CD4-positive, alpha-beta T cell treated with Interferon gamma for 1 hour (primary cell): ENCODE results near the gene S100B.
"Not testable (repeated sequence)": the region's sequence is repeated elsewhere in the genome, so short reads cannot be mapped to it uniquely, and the experiment has no call there.

Experiments
- DNase-seq: peaks from one replicate; pipeline ENCODE4 v3.0.0-alpha.2; 2020

S100B gene

DNA sequence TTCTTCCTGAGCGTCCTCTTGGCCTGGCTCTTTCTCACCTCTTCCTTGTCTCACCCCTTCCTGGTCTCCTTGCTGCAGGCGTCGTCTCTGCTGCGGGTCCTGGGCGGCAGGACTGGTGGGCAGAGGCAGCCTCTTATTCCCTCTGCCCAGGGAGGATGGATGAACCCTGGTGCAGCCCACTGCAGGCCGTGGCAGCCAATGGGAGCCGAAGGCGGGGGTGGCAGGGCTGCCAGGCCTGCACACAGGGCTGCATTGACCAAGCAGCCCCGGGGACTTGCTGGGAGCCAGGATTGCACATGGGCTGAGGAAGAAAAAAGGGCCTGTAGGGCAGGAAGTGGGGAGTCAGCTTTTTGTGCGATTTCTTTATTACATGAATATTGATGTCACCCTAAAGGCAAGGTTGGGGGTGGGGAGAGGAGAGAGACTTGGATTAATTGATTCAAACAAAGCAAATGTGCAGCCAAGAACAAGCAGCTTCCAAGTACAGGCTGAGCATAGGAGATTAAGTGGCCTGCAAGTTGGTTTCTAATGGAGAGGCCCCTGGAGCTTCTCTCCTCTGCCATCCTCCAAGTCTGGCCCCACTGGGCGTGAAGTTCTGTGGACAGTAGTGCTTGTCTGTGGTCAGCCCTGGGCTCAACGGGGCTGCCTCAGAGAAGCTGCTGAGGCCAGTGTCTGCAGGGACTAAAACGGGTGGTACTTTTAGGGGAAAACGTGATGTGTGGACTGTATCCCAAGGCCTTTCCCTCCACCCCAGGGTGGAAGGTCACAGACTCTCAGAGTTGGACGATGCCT, at the start of gene S100B:
Gene S100B, minus strand, starts transcription at position 108 of the 792 bp plus-strand sequence. CDS start 2,667 bp downstream, outside the sequence.
- no peak for DNase-seq

DNA sequence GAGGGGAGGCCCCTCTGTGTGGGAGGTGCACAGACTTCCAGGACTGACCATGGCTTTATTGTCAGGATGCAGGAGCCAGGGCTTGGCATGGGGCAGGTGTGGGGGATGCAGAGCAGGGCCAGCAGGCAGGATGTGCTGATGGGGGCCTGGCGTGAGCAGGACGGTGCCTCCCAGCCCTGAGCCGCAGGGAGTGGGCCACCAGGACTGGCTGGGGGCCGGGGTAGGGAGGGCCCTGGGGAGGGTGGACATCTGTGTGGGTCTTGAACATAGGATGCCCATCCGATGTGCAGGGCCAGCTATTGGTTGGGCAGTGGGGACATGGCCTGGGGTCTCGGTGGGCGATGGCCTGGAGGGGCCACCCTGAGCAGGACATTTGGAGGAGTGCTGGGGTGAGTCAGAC, 46.2 kb upstream of the S100B start:
- no peak for DNase-seq

- DNase-seq = no peak
These were observed 45.7 kb upstream of the S100B start for GRCh38 chr21:46650476-46651098.

DNA sequence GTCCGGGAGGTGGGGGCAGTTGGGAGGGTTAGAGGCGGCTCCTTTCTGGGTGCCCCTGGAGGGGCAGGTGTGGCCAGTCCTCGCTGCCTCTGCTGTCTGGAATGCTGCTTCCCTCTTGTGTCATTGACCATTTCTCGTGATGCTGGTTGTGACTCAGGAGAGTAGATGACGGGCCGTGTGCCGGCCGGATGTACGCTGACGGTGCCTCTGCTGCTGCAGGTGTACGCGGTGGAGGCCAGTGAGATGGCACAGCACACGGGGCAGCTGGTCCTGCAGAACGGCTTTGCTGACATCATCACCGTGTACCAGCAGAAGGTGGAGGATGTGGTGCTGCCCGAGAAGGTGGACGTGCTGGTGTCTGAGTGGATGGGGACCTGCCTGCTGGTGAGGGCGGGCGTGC, 44.5 kb upstream of the S100B start:
- no peak for DNase-seq

GRCh38 chr21:46648539-46648938, 43.7 kb upstream of the S100B start:
- no peak for DNase-seq

- DNase-seq = no peak
These were observed 41.8 kb upstream of the S100B start for GRCh38 chr21:46646541-46647154.

- DNase-seq = no peak
These were observed 41.0 kb upstream of the S100B start for GRCh38 chr21:46645840-46646239.

DNA sequence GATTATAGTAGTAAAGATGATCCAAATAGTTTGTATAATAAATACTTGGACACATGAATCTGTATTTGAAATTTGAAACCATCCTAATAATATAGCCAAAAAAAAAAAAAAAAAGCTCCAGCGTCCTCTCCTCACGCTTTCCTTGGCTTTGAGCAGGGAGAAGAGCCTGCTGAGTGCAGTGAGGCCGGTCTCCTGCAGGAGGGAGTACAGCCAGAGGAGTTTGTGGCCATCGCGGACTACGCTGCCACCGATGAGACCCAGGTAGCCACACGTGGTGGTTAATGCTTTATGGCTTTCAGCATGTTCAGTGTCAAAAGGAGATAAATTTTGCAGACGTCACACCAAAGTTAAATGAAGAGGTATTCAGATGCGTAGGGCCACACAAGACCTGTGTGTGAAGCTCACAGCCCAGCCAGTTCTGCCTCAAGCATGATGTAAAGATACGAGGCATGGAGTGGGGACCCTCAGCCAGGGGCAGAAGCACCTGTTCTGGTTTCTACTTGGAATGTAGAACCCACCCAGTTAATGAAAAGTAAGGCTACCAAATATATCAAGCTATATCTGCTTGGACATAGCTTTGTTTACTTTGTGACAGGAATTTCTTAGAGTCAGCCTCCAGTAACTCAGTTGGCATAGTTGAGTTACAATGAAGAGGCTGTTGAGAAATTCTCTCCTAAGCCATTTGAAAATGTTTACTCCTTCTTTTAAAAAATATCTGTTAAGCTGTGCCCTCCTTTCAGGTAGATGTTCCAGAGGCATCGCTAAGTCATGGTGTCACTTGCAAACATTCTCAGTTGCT, 38.7 kb upstream of the S100B start:
- DNase-seq = no peak

- DNase-seq = no peak
These were observed 36.8 kb upstream of the S100B start for GRCh38 chr21:46641656-46642055.

DNA sequence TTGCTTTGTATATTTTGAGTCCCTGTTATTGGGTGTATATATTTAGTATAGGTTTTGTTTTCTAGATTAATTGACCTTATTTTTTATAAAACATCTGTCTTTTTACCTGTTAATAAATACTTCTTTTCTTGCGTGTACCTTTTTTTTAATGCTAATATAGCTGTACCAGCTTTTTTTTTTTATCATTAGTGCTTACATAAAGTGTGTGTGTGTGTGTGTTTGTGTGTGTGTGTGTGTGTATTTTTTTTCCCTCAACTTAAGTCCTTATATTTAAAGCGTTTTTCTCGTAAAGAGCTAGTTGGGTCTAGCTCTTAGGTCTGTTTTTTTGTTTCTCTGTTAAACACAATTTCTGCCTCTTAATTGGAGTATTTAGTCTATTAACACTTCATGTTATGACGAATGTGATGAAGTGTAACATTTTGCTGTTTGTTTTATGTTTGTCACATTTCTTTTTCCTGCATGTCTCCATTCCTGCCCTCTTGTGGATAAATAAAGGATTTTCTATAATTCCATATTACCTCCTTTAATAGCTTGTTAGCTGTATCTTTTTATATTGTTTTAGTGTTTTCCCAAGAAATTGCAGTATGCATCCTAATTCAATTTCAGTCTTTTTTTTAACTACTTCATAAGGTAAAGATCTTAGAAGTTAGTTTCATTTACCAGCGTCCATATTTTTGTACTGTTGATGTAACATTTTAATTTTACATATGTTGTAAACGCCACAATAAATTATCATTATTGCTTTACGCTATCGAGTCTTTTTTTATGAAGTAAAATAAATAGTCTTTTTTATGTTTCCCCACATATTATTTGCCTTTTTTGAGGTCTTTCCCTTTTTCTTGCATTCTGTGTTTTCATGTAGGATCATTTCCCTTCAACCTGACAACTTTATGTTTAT, 34.9 kb upstream of the S100B start:
- DNase-seq = no peak

- no peak for DNase-seq
These were observed 33.3 kb upstream of the S100B start for GRCh38 chr21:46637952-46638746.

- DNase-seq = no peak
These were observed 31.8 kb upstream of the S100B start for GRCh38 chr21:46636550-46637285.

DNA sequence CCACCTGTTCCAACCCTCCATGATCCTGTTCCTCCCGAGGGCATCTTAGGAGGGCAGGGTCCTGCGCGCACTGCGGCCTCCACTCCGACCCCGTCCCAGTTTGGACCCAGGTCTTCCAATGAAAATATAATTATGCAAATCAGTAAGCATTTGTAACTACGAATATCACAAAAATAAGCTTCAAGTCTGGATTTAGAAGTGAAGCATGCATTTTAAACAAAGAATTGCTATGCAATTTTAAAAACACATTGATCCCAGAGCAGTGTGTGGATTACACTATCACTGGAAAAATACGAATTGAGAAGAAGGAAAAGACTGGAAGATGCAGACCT, 31.3 kb upstream of the S100B start:
- no peak for DNase-seq

- DNase-seq = peak; percentile 98
These were observed 30.7 kb upstream of the S100B start, which contains the start of gene PRMT2 for GRCh38 chr21:46635324-46636180. Gene PRMT2, plus strand, starts transcription at chr21:46635674. Its CDS starts 1,278 bp downstream, at chr21:46636952.

DNA sequence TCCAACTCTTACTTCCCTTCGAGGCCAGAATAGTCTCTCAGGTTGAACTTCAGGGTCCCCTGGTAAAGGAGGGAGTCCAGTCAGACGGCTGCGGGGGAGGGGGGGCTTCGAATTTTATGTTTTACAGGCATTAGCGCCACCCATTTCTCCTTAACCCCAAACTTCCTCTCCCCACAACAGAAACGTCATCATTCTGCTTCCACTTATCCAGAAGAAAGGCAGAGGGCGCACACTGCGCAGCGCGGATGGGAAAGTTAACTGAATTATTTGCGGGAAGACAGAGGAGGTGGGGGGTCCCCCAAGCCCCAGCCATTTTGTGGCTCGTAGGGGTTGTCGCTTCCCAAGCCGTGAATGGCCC, 30.1 kb upstream of the S100B start:
- DNase-seq = no peak

DNA sequence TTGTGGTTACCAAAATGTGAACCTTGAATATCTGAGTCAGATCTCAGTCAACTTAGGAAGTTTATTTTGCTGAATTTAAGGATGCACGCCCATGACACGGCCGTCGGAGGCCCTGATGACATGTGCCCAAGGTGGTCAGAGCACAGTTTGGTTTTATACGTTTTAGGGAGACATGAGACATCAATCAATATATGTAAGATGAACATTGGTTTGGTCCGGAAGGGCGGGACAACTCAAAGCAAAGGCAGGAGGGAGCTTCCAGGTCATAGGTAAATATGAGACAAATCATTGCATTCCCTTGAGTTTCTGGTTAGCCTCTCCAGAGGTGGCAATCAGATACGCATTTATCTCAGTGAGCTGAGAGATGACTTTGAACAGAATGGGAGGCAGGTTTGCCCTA, 29.5 kb upstream of the S100B start:
- no peak for DNase-seq

DNA sequence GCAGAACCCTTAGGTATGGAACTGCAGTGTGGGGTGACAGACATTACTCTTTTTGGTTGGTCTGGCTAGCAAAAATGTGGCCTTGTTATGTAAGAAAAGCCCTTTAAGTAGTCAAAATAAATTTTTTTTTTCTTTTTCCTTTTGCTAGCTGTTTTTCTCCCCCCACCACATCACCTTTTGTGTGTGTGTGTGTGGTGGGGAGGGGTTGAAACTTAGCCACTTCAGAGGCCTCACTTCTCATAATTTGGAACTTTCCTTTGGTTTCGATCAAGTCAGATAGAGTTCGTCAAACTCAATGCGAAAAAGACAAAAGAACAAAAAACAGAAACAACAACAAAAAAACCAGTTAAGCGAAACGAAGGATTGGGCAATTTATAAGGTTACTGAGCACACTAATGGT, 28.7 kb upstream of the S100B start:
- peak; percentile 53 for DNase-seq

DNA sequence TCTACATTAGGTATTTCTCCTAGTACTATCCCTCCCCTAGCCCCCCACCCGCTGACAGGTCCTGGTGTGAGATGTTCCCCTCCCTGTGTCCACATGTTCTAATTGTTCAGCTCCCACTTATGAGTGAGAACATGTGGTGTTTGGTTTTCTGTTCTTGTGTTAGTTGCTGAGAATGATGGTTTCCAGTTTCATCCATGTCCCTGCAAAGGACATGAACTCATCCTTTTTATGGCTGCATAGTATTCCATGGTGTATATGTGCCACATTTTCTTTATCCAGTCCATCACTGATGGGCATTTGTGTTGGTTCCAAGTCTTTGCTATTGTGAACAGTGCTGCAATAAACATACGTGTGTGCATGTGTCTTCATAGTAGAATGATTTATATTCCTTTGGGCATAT, 26.0 kb upstream of the S100B start:
- DNase-seq = not testable (repeated sequence)

GRCh38 chr21:46628868-46629267, 24.0 kb upstream of the S100B start:
- DNase-seq = no peak

DNA sequence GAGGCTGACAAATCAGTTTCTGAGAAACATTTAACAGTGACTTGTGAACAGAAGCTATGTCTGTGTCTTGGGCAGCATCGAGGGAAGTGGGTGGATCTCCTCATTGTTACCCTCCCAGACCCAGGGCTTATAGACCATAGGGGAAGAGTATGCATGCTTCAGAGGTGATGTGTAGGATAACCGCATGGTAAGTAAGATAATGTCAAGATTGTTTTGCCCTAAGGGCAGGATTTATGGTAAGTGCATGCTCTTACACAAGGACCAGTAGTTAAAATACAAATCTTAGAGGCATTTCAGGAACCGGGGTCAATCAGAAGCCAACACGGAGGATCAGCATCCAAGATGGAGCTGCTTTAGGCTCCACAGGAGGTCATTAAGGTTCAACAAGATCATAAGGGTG, 22.8 kb upstream of the S100B start:
- DNase-seq = no peak
